ENCODE data around the gene NELFE.
"Not testable (repeated sequence)": the region's sequence is repeated elsewhere in the genome, so short reads cannot be mapped to it uniquely, and the experiment has no call there.

Gene NELFE

DNA sequence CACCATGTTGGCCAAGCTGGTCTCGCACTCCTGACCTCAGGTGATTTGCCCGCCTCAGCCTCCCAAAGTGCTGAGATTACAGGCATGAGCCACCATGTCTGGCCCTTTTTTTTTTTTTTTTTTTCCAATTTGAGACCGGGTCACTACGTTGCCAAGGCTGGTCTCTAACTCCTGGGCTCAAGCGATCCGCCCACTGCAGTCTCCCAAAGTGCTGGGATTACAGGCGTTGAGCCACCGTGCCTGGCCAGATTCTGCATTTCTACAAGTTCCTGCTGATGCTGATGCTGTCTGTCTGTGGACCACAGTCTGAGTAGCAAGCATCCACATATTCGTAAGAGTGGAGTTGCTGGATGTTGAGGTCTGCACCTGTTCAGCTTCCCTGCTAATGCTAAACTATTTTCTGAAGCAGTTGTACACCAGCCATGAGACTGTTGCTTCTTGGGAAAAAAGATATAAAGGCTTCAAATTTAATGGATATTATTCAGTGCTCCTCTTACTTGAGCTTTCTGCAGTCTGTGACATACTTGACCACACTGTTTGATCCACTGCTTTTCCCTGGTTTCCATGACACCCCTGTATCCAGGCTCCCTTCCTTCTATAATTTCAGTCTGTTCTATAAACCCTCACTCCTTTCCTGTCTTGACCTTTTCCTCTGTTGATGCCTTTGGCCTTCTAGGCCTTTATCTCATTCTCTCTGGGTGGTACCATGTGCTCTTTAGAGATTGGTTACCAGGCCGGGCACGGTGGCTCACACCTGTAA is 46.8 kb downstream of the NELFE start:
- Histone ChIP-seq H3K27ac (ENCODE audit: low read length) (no peak overlapping the region), H2AFZ (ENCODE audit: low read depth, low read length) (no peak overlapping the region), H3K27me3 (ENCODE audit: low read depth, low read length) (no peaks in the 10 kb centered on the region), H3K79me2 (ENCODE audit: low read length) (no peaks in the 10 kb centered on the region), H3K9me3 (ENCODE audit: insufficient read depth, low read length) (no peaks in the 10 kb centered on the region), H3K4me2 (ENCODE audit: low read length) (no peak overlapping the region), H3K4me3 (ENCODE audit: low read length) (no peak overlapping the region), H3K4me1 (ENCODE audit: low read length) (peaks cover 33% of the 10 kb centered on the region), H3K36me3 (replicated peaks; ENCODE audit: low read depth, low read length) (no peaks in the 10 kb centered on the region), H4K20me1 (ENCODE audit: insufficient read depth, low read length) (no peaks in the 10 kb centered on the region), H3K9ac (ENCODE audit: low read length) (no peak overlapping the region)
- no peak for TF ChIP-seq EZH2phosphoT487 (IDR thresholded peaks at IDR 0.05; ENCODE audit: low read depth)
- TF ChIP-seq, protein P1, sequence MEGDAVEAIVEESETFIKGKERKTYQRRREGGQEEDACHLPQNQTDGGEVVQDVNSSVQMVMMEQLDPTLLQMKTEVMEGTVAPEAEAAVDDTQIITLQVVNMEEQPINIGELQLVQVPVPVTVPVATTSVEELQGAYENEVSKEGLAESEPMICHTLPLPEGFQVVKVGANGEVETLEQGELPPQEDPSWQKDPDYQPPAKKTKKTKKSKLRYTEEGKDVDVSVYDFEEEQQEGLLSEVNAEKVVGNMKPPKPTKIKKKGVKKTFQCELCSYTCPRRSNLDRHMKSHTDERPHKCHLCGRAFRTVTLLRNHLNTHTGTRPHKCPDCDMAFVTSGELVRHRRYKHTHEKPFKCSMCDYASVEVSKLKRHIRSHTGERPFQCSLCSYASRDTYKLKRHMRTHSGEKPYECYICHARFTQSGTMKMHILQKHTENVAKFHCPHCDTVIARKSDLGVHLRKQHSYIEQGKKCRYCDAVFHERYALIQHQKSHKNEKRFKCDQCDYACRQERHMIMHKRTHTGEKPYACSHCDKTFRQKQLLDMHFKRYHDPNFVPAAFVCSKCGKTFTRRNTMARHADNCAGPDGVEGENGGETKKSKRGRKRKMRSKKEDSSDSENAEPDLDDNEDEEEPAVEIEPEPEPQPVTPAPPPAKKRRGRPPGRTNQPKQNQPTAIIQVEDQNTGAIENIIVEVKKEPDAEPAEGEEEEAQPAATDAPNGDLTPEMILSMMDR (IDR thresholded peaks at IDR 0.05; ENCODE audit: low read depth, low read length), result no peak

DNA sequence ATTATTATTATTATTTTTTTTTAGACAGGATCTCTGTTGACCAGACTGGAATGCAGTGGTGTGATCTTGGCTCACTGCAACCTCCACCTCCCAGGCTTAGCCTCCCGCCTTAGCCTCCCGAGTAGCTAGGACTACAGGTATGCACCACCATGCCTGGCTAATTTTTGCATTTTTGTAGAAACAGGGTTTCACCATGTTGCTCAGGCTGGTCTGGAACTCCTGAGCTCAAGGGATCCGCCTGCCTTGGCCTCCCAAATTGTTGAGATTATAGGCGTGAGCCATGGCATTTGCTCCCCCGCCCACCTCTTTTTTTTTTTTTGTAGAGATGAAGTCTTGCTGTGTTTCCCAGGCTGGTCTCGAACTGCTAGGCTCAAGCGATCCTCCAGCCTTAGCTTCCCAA is 49.5 kb downstream of the NELFE start:
- H3K27ac ChIP-seq (ENCODE audit: low read length); H3K4me2 ChIP-seq (ENCODE audit: low read length); H3K9ac ChIP-seq (ENCODE audit: low read length): not testable (repeated sequence)

GRCh38 chr6:31908791-31909190 is 50.0 kb downstream of the NELFE start:
- no peak for TF ChIP-seq EZH2phosphoT487 (IDR thresholded peaks at IDR 0.05; ENCODE audit: low read depth)
- Histone ChIP-seq H4K20me1 (ENCODE audit: insufficient read depth, low read length) (no peaks in the 10 kb centered on the region), H3K9ac (ENCODE audit: low read length) (no peak overlapping the region), H3K4me3 (ENCODE audit: low read length) (no peak overlapping the region), H3K79me2 (ENCODE audit: low read length) (no peaks in the 10 kb centered on the region), H3K27ac (ENCODE audit: low read length) (no peak overlapping the region), H3K4me2 (ENCODE audit: low read length) (peak overlapping the region; percentile 14), H3K4me1 (ENCODE audit: low read length) (peaks cover 27% of the 10 kb centered on the region), H3K36me3 (replicated peaks; ENCODE audit: low read depth, low read length) (no peaks in the 10 kb centered on the region), H2AFZ (ENCODE audit: low read depth, low read length) (no peak overlapping the region), H3K9me3 (ENCODE audit: insufficient read depth, low read length) (no peaks in the 10 kb centered on the region), H3K27me3 (ENCODE audit: low read depth, low read length) (peaks cover 9% of the 10 kb centered on the region; the same call in 1 of the 2 replicates)

More for the DNA sequence above, 49.5 kb downstream of the NELFE start:
- H3K4me3 ChIP-seq (ENCODE audit: low read length); H3K36me3 ChIP-seq (replicated peaks; ENCODE audit: low read depth, low read length); H3K27me3 ChIP-seq (ENCODE audit: low read depth, low read length); H3K9me3 ChIP-seq (ENCODE audit: insufficient read depth, low read length); H2AFZ ChIP-seq (ENCODE audit: low read depth, low read length); H3K79me2 ChIP-seq (ENCODE audit: low read length); H4K20me1 ChIP-seq (ENCODE audit: insufficient read depth, low read length): not testable (repeated sequence)
- H3K4me1 ChIP-seq (ENCODE audit: low read length), result peaks cover 27% of the 10 kb centered on the region

DNA sequence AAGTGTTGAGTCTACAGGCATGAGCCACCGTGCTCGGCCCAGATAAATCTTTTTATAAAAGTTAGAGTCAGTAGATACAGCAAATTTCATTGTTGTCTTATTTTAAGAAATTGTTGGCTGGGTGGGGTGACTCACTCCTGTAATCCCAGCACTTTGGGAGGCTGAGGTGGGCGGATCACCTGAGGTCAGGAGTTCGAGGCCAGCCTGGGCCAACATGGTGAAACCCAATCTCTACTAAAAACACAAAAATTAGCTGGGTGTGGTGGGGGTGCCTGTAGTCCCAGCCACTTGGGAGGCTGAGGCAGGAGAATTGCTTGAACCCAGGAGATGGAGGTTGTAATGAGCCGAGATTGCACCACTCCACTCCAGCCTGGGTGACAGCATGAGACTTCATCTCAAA is 50.5 kb downstream of the NELFE start:
- H3K36me3 ChIP-seq (replicated peaks; ENCODE audit: low read depth, low read length); H4K20me1 ChIP-seq (ENCODE audit: insufficient read depth, low read length); H3K9ac ChIP-seq (ENCODE audit: low read length); H3K79me2 ChIP-seq (ENCODE audit: low read length); H3K27me3 ChIP-seq (ENCODE audit: low read depth, low read length); H3K9me3 ChIP-seq (ENCODE audit: insufficient read depth, low read length); H3K4me2 ChIP-seq (ENCODE audit: low read length); H3K4me3 ChIP-seq (ENCODE audit: low read length); H2AFZ ChIP-seq (ENCODE audit: low read depth, low read length); H3K27ac ChIP-seq (ENCODE audit: low read length): not testable (repeated sequence)
- peaks cover 27% of the 10 kb centered on the region for H3K4me1 ChIP-seq (ENCODE audit: low read length)

DNA sequence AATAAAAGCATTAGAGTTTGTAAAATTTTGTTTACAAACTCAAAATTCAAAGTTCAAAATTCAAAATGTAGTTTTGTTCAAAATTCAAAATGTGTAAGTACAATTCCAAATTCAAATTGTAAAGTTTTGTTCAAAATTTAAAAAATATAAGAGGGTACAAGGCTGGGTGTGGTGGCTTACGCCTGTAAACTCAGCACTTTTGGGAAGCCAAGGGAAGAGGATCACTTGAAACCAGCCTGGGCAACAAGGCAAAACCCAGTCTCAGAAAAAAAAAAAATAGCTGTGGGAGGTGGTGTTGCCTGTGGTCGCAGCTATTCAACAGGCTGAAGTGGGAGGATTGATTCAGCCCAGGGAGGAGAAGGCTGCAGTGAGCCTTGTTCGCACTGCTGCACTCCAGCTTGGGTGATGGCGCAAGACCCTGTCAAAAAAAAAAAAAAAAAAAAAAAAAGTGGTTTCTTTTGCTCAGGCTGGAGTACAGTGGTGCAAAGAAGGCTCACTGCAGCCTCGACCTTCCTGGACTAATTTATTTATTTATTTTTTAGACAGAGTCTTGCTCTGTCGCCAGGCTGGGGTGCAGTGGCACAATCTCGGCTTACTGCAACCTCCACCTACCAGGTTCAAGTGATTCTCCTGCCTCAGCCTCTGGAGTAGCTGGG is 51.5 kb downstream of the NELFE start:
- H3K4me2 ChIP-seq (ENCODE audit: low read length), result no peak overlapping the region

DNA sequence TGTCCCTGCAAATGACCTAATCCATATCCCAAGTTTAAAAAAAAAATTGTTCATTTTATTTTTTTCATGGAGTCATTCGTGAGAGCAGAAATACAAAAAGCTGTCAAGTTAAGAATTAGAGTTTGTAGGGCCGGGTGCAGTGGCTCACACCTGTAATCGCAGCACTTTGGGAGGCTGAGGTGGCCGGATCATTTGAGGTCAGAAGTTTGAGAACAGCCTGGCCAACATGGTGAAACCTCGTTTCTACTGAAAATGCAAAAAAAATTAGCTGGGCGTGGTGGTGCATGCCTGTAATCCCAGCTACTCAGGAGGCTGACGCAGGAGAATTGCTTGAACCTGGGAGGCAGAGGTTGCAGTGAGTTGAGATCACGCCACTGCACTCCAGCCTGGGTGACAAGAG is 52.0 kb downstream of the NELFE start:
- not testable (repeated sequence) for H2AFZ ChIP-seq (ENCODE audit: low read depth, low read length); H3K79me2 ChIP-seq (ENCODE audit: low read length)

More for the DNA sequence above, 51.5 kb downstream of the NELFE start:
- H3K9me3 ChIP-seq (ENCODE audit: insufficient read depth, low read length), result no peaks in the 10 kb centered on the region
- H3K4me3 ChIP-seq (ENCODE audit: low read length), result no peak overlapping the region
- no peaks in the 10 kb centered on the region for H3K79me2 ChIP-seq (ENCODE audit: low read length)
- H4K20me1 ChIP-seq (ENCODE audit: insufficient read depth, low read length), result no peaks in the 10 kb centered on the region
- no peak overlapping the region for H3K27ac ChIP-seq (ENCODE audit: low read length)
- TF ChIP-seq EZH2phosphoT487 (IDR thresholded peaks at IDR 0.05; ENCODE audit: low read depth), result no peak
- TF ChIP-seq, protein P1 (IDR thresholded peaks at IDR 0.05; ENCODE audit: low read depth, low read length), result no peak
- peaks cover 9% of the 10 kb centered on the region; the same call in 1 of the 2 replicates for H3K27me3 ChIP-seq (ENCODE audit: low read depth, low read length)
- no peak overlapping the region for H3K9ac ChIP-seq (ENCODE audit: low read length)
- peaks cover 33% of the 10 kb centered on the region for H3K4me1 ChIP-seq (ENCODE audit: low read length)
- H2AFZ ChIP-seq (ENCODE audit: low read depth, low read length), result no peak overlapping the region
- H3K36me3 ChIP-seq (replicated peaks; ENCODE audit: low read depth, low read length), result no peaks in the 10 kb centered on the region

More for the DNA sequence above, 52.0 kb downstream of the NELFE start:
- not testable (repeated sequence) for H3K36me3 ChIP-seq (replicated peaks; ENCODE audit: low read depth, low read length); H3K4me3 ChIP-seq (ENCODE audit: low read length); H3K9me3 ChIP-seq (ENCODE audit: insufficient read depth, low read length); H3K27me3 ChIP-seq (ENCODE audit: low read depth, low read length); H3K9ac ChIP-seq (ENCODE audit: low read length); H4K20me1 ChIP-seq (ENCODE audit: insufficient read depth, low read length); H3K4me2 ChIP-seq (ENCODE audit: low read length); H3K27ac ChIP-seq (ENCODE audit: low read length)
- peaks cover 28% of the 10 kb centered on the region for H3K4me1 ChIP-seq (ENCODE audit: low read length)
